Measurements from ENCODE around the gene CRELD2. TPM values are rescaled to one million over a fixed set of nuclear protein-coding genes. Genes with fewer than 3 reads are reported as not detected.

The CRELD2 gene
- total RNA-seq, 4 donors from 2014 or later = 32.0 to 38.2 (median 34.2) TPM

DNA sequence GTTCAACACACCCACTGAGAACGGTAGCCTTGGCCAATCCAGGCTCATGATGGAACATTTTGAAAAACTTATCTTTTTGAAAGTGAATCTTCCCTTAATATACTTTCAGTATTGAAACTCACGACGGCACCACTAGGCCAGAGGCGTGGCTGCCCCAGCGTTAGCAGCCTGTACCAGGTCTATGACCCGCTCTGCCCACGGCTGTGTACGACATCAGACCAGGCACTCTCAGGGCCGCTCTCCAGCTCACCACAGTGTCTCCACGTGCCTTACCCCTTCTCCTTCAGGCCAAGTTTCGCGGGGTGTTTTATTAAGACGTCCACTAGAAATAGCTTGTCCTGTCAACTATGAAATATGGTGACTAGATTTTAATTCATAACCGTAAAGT is 31.4 kb upstream of the CRELD2 start:
- DNase-seq (ENCODE audit: extremely low spot score) = no peak
- TF ChIP-seq EP300 (IDR thresholded peaks at IDR 0.05) = no peak
- TF ChIP-seq POLR2A (IDR thresholded peaks at IDR 0.05; ENCODE audit: low read depth) = no peak
- TF ChIP-seq, protein P1, sequence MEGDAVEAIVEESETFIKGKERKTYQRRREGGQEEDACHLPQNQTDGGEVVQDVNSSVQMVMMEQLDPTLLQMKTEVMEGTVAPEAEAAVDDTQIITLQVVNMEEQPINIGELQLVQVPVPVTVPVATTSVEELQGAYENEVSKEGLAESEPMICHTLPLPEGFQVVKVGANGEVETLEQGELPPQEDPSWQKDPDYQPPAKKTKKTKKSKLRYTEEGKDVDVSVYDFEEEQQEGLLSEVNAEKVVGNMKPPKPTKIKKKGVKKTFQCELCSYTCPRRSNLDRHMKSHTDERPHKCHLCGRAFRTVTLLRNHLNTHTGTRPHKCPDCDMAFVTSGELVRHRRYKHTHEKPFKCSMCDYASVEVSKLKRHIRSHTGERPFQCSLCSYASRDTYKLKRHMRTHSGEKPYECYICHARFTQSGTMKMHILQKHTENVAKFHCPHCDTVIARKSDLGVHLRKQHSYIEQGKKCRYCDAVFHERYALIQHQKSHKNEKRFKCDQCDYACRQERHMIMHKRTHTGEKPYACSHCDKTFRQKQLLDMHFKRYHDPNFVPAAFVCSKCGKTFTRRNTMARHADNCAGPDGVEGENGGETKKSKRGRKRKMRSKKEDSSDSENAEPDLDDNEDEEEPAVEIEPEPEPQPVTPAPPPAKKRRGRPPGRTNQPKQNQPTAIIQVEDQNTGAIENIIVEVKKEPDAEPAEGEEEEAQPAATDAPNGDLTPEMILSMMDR (IDR thresholded peaks at IDR 0.05) = no peak
- no peak for TF ChIP-seq POLR2AphosphoS5 (IDR thresholded peaks at IDR 0.05)
- Histone ChIP-seq H3K36me3 (peaks cover 35 to 51% (median 44%) of the 10 kb centered on the region in 4 donors), H3K27ac (replicated peaks in 1 of 4) (no peak overlapping the region), H3K4me1 (no peaks in the 10 kb centered on the region), H3K27me3 (no peaks in the 10 kb centered on the region), H3K4me3 (no peak overlapping the region), H3K9me3 (peaks cover 0 to 5% (median 0%) of the 10 kb centered on the region in 4 donors)
- WGBS = 91% methylated on average over 14 of the region's 14 CpGs
- intact Hi-C loops (cut with DNase I) = no loop called here

DNA sequence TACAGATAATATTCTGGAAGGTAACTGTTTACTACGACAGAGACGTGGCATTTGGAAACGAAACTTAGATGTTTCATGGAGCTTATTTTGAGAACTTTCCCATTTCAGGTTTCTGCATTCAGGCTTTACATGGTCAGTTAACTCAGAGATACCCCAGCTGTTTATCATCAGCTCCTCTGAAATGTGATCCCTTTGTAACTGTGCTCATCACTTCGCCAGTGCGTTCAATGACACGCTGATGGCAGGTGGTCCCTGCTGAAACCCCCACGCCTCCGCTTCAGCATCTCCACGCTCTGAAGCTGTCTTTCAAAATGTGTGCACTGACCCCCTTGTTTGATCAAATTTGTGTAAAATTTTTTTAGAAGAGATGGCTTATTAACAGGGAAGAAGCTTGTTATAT is 30.7 kb upstream of the CRELD2 start:
- H3K27ac ChIP-seq (replicated peaks in 1 of 4) = no peak overlapping the region
- H3K9me3 ChIP-seq = peaks cover 0 to 5% (median 0%) of the 10 kb centered on the region in 4 donors
- TF ChIP-seq, protein P1 (IDR thresholded peaks at IDR 0.05) = no peak
- TF ChIP-seq EP300 (IDR thresholded peaks at IDR 0.05) (no peak), POLR2A (IDR thresholded peaks at IDR 0.05; ENCODE audit: low read depth) (no peak)
- intact Hi-C loops (cut with DNase I) = no loop called here
- H3K4me1 ChIP-seq = peaks cover 0 to 1% (median 0%) of the 10 kb centered on the region in 4 donors
- 88% methylated on average over 9 of the region's 9 CpGs for WGBS
- H3K27me3 ChIP-seq = no peaks in the 10 kb centered on the region
- H3K36me3 ChIP-seq = peaks cover 35 to 57% (median 44%) of the 10 kb centered on the region in 4 donors
- no peak overlapping the region for H3K4me3 ChIP-seq
- DNase-seq (ENCODE audit: extremely low spot score) = no peak

DNA sequence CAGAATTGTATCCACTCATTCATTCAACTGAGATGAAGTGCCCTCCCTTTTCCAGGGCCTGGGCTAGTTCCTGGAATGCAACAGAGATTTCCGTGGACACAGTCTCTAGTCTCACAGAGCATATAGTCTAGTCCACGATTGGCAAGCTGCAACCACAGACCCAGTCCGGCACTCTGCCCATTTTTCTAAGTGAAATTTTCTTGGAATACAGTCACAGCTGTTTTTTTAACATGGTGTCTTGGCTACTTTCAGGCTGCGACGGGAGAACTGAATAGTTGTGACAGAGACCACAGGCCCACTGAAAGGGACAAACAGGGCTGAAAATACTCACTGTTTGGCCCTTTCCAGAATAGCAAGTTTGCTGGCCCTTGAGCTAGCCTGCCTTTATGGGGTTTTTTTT is 29.4 kb upstream of the CRELD2 start:
- intact Hi-C loops (cut with DNase I) = no loop called here
- H3K4me1 ChIP-seq = peaks cover 0 to 5% (median 0%) of the 10 kb centered on the region in 4 donors
- H3K27me3 ChIP-seq = no peaks in the 10 kb centered on the region
- peaks cover 0 to 5% (median 0%) of the 10 kb centered on the region in 4 donors for H3K9me3 ChIP-seq
- TF ChIP-seq POLR2A (IDR thresholded peaks at IDR 0.05; ENCODE audit: low read depth) = no peak
- no peak for TF ChIP-seq EP300 (IDR thresholded peaks at IDR 0.05)
- no peak for TF ChIP-seq POLR2AphosphoS5 (IDR thresholded peaks at IDR 0.05)
- TF ChIP-seq, protein P1 (IDR thresholded peaks at IDR 0.05) = no peak
- H3K36me3 ChIP-seq = peaks cover 33 to 50% (median 40%) of the 10 kb centered on the region in 4 donors
- H3K27ac ChIP-seq (replicated peaks in 1 of 4) = no peak overlapping the region
- H3K4me3 ChIP-seq = no peak overlapping the region
- no peak for DNase-seq (ENCODE audit: extremely low spot score)
- WGBS = 92% methylated on average over 5 of the region's 5 CpGs

DNA sequence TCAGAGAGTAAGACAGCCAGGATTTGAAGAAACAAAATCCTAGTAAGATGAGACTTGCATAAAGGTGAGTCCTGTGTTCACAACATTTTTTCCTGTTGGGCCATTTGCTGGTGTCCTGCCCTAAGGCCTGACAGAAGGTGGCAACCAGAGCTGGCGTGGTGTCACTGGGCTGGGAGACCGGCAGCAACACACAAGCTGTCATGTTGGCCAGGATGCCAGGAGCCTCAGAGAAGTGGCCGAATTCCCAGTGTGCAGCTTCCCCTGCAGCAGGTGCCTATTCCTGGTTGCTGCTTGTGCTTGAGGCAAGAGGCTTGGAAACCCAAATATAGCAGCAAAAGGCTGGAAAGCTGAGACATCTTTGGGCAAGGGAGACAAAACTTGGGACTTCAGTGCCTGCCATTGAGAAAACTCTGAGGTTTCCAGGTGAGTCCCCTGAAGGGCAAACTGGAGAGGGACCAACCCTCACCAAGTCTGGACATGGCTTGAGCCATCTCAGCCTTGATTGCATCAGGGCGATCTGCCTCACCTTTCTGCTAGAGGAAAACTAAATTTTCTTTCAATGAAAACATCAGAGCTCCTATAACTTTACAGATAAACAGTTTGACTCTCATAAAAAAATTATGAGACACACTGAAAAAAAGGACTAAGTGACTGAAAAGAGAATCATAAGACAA is 26.1 kb upstream of the CRELD2 start:
- no peak overlapping the region for H3K4me3 ChIP-seq
- WGBS = 89% methylated on average over 4 of the region's 4 CpGs
- H3K27ac ChIP-seq (replicated peaks in 1 of 4) = no peak overlapping the region
- no peak for DNase-seq (ENCODE audit: extremely low spot score)
- peaks cover 0 to 5% (median 0%) of the 10 kb centered on the region in 4 donors for H3K9me3 ChIP-seq
- TF ChIP-seq POLR2A (IDR thresholded peaks at IDR 0.05; ENCODE audit: low read depth) (no peak), POLR2AphosphoS5 (IDR thresholded peaks at IDR 0.05) (no peak), EP300 (IDR thresholded peaks at IDR 0.05) (no peak)
- TF ChIP-seq, protein P1 (IDR thresholded peaks at IDR 0.05) = no peak
- peaks cover 7 to 21% (median 12%) of the 10 kb centered on the region in 4 donors for H3K36me3 ChIP-seq
- no peaks in the 10 kb centered on the region for H3K27me3 ChIP-seq
- peaks cover 0 to 5% (median 0%) of the 10 kb centered on the region in 4 donors for H3K4me1 ChIP-seq
- intact Hi-C loops (cut with DNase I) = no loop called here
